ENCODE data around the gene PIP4K2C. TPM values are rescaled to one million over a fixed set of nuclear protein-coding genes. Genes with fewer than 3 reads are reported as not detected.

PIP4K2C gene
- total RNA-seq, 4 donors from 2014 or later: 22.7 to 30.7 (median 29.0) TPM

GRCh38 chr12:57552306-57552651 lies 38.7 kb upstream of the PIP4K2C start:
- 88% methylated on average over 2 of the region's 2 CpGs for WGBS
- no peak for TF ChIP-seq POLR2AphosphoS5 (IDR thresholded peaks at IDR 0.05)
- no peak for TF ChIP-seq EP300 (IDR thresholded peaks at IDR 0.05)
- no peak for TF ChIP-seq POLR2A (IDR thresholded peaks at IDR 0.05; ENCODE audit: low read depth)
- TF ChIP-seq, protein P1, sequence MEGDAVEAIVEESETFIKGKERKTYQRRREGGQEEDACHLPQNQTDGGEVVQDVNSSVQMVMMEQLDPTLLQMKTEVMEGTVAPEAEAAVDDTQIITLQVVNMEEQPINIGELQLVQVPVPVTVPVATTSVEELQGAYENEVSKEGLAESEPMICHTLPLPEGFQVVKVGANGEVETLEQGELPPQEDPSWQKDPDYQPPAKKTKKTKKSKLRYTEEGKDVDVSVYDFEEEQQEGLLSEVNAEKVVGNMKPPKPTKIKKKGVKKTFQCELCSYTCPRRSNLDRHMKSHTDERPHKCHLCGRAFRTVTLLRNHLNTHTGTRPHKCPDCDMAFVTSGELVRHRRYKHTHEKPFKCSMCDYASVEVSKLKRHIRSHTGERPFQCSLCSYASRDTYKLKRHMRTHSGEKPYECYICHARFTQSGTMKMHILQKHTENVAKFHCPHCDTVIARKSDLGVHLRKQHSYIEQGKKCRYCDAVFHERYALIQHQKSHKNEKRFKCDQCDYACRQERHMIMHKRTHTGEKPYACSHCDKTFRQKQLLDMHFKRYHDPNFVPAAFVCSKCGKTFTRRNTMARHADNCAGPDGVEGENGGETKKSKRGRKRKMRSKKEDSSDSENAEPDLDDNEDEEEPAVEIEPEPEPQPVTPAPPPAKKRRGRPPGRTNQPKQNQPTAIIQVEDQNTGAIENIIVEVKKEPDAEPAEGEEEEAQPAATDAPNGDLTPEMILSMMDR (IDR thresholded peaks at IDR 0.05): no peak
- H3K27me3 ChIP-seq: peaks cover 0 to 27% (median 3%) of the 10 kb centered on the region in 4 donors

DNA sequence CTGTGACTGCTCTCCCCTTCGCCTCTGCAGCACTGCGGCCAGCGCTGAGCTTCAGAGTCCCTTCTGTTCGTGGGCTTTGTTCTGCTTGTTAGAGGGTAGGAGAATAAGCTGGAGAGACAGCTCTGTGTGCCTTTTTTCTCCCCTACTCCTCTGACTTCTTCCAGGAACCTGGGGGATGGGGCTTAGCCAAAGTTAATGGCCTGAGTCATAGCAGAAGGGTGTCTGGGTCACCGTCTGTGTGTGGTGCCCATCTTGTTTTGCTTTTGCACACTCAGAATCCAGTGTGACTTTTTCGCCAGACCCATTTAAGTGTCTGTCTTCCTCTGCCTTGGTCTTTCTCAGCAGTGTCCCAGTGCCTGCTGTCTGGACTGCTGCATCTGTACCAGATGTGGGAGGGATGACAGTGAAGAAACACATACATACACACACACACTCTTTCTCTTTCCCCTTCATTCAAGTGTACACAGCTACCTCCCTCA lies 38.1 kb upstream of the PIP4K2C start:
- H3K27ac ChIP-seq (replicated peaks in 1 of 4): no peak overlapping the region
- no peaks in the 10 kb centered on the region for H3K36me3 ChIP-seq
- WGBS: 65% methylated on average over 6 of the region's 6 CpGs
- peaks cover 10 to 16% (median 16%) of the 10 kb centered on the region in 4 donors for H3K4me1 ChIP-seq
- no peak for TF ChIP-seq EP300 (IDR thresholded peaks at IDR 0.05)
- TF ChIP-seq, protein P1 (IDR thresholded peaks at IDR 0.05): no peak
- no peak for TF ChIP-seq POLR2AphosphoS5 (IDR thresholded peaks at IDR 0.05)
- TF ChIP-seq POLR2A (IDR thresholded peaks at IDR 0.05; ENCODE audit: low read depth): no peak
- no peak overlapping the region for H3K4me3 ChIP-seq
- no peaks in the 10 kb centered on the region for H3K9me3 ChIP-seq
- no peak for DNase-seq (ENCODE audit: extremely low spot score)
- intact Hi-C loops (cut with DNase I): no loop called here
- H3K27me3 ChIP-seq: peaks cover 0 to 27% (median 3%) of the 10 kb centered on the region in 4 donors

More at GRCh38 chr12:57552306-57552651, 38.7 kb upstream of the PIP4K2C start:
- no peaks in the 10 kb centered on the region for H3K9me3 ChIP-seq
- no peak for DNase-seq (ENCODE audit: extremely low spot score)
- no peak overlapping the region for H3K4me3 ChIP-seq
- no peak overlapping the region for H3K27ac ChIP-seq (replicated peaks in 1 of 4)
- intact Hi-C loops (cut with DNase I): no loop called here
- no peaks in the 10 kb centered on the region for H3K36me3 ChIP-seq
- peaks cover 14 to 19% (median 17%) of the 10 kb centered on the region in 4 donors for H3K4me1 ChIP-seq

- 69% methylated on average over 7 of the region's 7 CpGs for WGBS
- H3K36me3 ChIP-seq: no peaks in the 10 kb centered on the region
- intact Hi-C loops (cut with DNase I): no loop called here
- DNase-seq (ENCODE audit: extremely low spot score): no peak
- H3K4me3 ChIP-seq: no peak overlapping the region
- H3K9me3 ChIP-seq: no peaks in the 10 kb centered on the region
- H3K27me3 ChIP-seq: peaks cover 0 to 24% (median 3%) of the 10 kb centered on the region in 4 donors
- H3K4me1 ChIP-seq: peaks cover 10 to 16% (median 16%) of the 10 kb centered on the region in 4 donors
- H3K27ac ChIP-seq (replicated peaks in 1 of 4): no peak overlapping the region
- TF ChIP-seq POLR2A (IDR thresholded peaks at IDR 0.05; ENCODE audit: low read depth): no peak
- TF ChIP-seq, protein P1 (IDR thresholded peaks at IDR 0.05): no peak
Measured at GRCh38 chr12:57553343-57554202, 37.4 kb upstream of the PIP4K2C start.

DNA sequence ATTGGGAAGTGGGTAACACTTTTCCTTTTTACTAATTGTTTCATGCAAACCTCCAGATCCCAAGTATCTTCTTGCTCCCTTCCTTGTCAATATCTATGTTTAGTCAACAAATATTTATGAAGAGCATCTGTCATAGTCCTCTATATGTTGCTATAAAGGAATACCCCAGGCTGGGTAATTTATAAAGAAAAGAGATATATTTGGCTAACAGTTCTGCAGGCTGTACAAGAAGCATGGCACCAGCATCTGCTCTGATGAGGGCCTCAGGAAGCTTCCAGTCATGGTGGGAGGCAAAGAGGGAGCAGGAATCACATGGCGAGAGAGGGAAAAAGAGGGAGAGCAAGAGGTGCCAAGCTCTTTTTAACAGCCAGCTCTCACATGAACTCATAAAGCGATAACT lies 36.5 kb upstream of the PIP4K2C start:
- Histone ChIP-seq H3K27ac (replicated peaks in 1 of 4) (no peak overlapping the region), H3K4me1 (peaks cover 8 to 13% (median 12%) of the 10 kb centered on the region in 4 donors), H3K27me3 (peaks cover 0 to 15% (median 3%) of the 10 kb centered on the region in 4 donors), H3K9me3 (no peaks in the 10 kb centered on the region), H3K4me3 (no peak overlapping the region), H3K36me3 (no peaks in the 10 kb centered on the region)
- no peak for DNase-seq (ENCODE audit: extremely low spot score)
- WGBS: 92% methylated on average over 2 of the region's 2 CpGs
- intact Hi-C loops (cut with DNase I): no loop called here
- no peak for TF ChIP-seq EP300 (IDR thresholded peaks at IDR 0.05)
- no peak for TF ChIP-seq POLR2AphosphoS5 (IDR thresholded peaks at IDR 0.05)
- TF ChIP-seq POLR2A (IDR thresholded peaks at IDR 0.05; ENCODE audit: low read depth): no peak
- TF ChIP-seq, protein P1 (IDR thresholded peaks at IDR 0.05): no peak

All from esophagus muscularis mucosa (tissue), 4 donors.